ENCODE results near the gene NQO1.

The NQO1 gene

GRCh38 chr16:69720822-69721430, 5.4 kb downstream of the NQO1 start:
- H3K27ac Mint-ChIP-seq = no peak overlapping the region
- TF ChIP-seq, protein P1, sequence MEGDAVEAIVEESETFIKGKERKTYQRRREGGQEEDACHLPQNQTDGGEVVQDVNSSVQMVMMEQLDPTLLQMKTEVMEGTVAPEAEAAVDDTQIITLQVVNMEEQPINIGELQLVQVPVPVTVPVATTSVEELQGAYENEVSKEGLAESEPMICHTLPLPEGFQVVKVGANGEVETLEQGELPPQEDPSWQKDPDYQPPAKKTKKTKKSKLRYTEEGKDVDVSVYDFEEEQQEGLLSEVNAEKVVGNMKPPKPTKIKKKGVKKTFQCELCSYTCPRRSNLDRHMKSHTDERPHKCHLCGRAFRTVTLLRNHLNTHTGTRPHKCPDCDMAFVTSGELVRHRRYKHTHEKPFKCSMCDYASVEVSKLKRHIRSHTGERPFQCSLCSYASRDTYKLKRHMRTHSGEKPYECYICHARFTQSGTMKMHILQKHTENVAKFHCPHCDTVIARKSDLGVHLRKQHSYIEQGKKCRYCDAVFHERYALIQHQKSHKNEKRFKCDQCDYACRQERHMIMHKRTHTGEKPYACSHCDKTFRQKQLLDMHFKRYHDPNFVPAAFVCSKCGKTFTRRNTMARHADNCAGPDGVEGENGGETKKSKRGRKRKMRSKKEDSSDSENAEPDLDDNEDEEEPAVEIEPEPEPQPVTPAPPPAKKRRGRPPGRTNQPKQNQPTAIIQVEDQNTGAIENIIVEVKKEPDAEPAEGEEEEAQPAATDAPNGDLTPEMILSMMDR (IDR thresholded peaks at IDR 0.05) = no peak
- H3K36me3 Mint-ChIP-seq (ENCODE audit: low read depth) = peaks cover 26% of the 10 kb centered on the region
- no peak overlapping the region for H3K4me3 Mint-ChIP-seq
- no peak for DNase-seq
- no peaks in the 10 kb centered on the region for H3K9me3 Mint-ChIP-seq
- H3K4me1 Mint-ChIP-seq = peaks cover 14% of the 10 kb centered on the region
- H3K27me3 Mint-ChIP-seq (ENCODE audit: low read depth, poor library complexity) = no peaks in the 10 kb centered on the region

GRCh38 chr16:69718111-69718764, 8.1 kb downstream of the NQO1 start:
- H3K9me3 Mint-ChIP-seq = no peaks in the 10 kb centered on the region
- DNase-seq = no peak
- H3K27ac Mint-ChIP-seq = peak overlapping the region; percentile 55

GRCh38 chr16:69717066-69717465, 9.3 kb downstream of the NQO1 start:
- no peaks in the 10 kb centered on the region for H3K4me1 Mint-ChIP-seq
- no peak overlapping the region for H3K4me3 Mint-ChIP-seq

More at GRCh38 chr16:69718111-69718764, 8.1 kb downstream of the NQO1 start:
- Mint-ChIP-seq H3K27me3 (ENCODE audit: low read depth, poor library complexity) (no peaks in the 10 kb centered on the region), H3K4me1 (no peaks in the 10 kb centered on the region), H3K4me3 (no peak overlapping the region), H3K36me3 (ENCODE audit: low read depth) (peaks cover 30% of the 10 kb centered on the region)
- TF ChIP-seq, protein P1 (IDR thresholded peaks at IDR 0.05) = no peak

GRCh38 chr16:69712914-69713581, 13.3 kb downstream of the NQO1 start:
- Mint-ChIP-seq H3K4me3 (no peak overlapping the region), H3K27ac (peak overlapping the region; percentile 38), H3K4me1 (peaks cover 7% of the 10 kb centered on the region), H3K9me3 (no peaks in the 10 kb centered on the region), H3K27me3 (ENCODE audit: low read depth, poor library complexity) (no peaks in the 10 kb centered on the region), H3K36me3 (ENCODE audit: low read depth) (peaks cover 30% of the 10 kb centered on the region)
- DNase-seq = no peak
- TF ChIP-seq, protein P1 (IDR thresholded peaks at IDR 0.05) = no peak

More at GRCh38 chr16:69717066-69717465, 9.3 kb downstream of the NQO1 start:
- TF ChIP-seq, protein P1 (IDR thresholded peaks at IDR 0.05) = no peak
- H3K27me3 Mint-ChIP-seq (ENCODE audit: low read depth, poor library complexity) = no peaks in the 10 kb centered on the region
- DNase-seq = no peak
- no peaks in the 10 kb centered on the region for H3K9me3 Mint-ChIP-seq
- H3K27ac Mint-ChIP-seq = peak overlapping the region; percentile 51
- peaks cover 35% of the 10 kb centered on the region for H3K36me3 Mint-ChIP-seq (ENCODE audit: low read depth)

GRCh38 chr16:69712277-69712676, 14.1 kb downstream of the NQO1 start:
- Mint-ChIP-seq H3K27ac (no peak overlapping the region), H3K27me3 (ENCODE audit: low read depth, poor library complexity) (no peaks in the 10 kb centered on the region), H3K36me3 (ENCODE audit: low read depth) (peaks cover 26% of the 10 kb centered on the region), H3K9me3 (no peaks in the 10 kb centered on the region), H3K4me3 (no peak overlapping the region), H3K4me1 (peaks cover 12% of the 10 kb centered on the region)
- no peak for DNase-seq
- TF ChIP-seq, protein P1 (IDR thresholded peaks at IDR 0.05) = no peak

All from nephron progenitor cell (in vitro differentiated cells).